GM18505 (cell line): ENCODE measurements around the gene KIAA1210.
"Not testable (repeated sequence)": the region's sequence is repeated elsewhere in the genome, so short reads cannot be mapped to it uniquely, and the experiment has no call there.

Experiments used
- ATAC-seq: cut with Tn5 transposase; IDR thresholded peaks from one replicate; pipeline ENCODE4 v1.9.1; 2021; ENCODE audit not compliant: unreplicated experiment
- POLR2A ChIP-seq: IDR thresholded peaks from 4 replicates; pipeline ENCODE4 v1.6.1; 2011; ENCODE audit warnings: borderline replicate concordance; ENCODE audit not compliant: insufficient read depth, insufficient read length; ENCODE audit errors: extremely low read depth

The KIAA1210 gene

GRCh38 chrX:119042040-119042439 lies 85.6 kb downstream of the KIAA1210 start:
- TF ChIP-seq POLR2A: no peak

GRCh38 chrX:119041175-119041574 lies 86.4 kb downstream of the KIAA1210 start:
- no peak for TF ChIP-seq POLR2A
- ATAC-seq: no peak

More at GRCh38 chrX:119042040-119042439, 85.6 kb downstream of the KIAA1210 start:
- no peak for ATAC-seq

GRCh38 chrX:119040432-119040831 lies 87.2 kb downstream of the KIAA1210 start:
- TF ChIP-seq POLR2A: no peak
- no peak for ATAC-seq

DNA sequence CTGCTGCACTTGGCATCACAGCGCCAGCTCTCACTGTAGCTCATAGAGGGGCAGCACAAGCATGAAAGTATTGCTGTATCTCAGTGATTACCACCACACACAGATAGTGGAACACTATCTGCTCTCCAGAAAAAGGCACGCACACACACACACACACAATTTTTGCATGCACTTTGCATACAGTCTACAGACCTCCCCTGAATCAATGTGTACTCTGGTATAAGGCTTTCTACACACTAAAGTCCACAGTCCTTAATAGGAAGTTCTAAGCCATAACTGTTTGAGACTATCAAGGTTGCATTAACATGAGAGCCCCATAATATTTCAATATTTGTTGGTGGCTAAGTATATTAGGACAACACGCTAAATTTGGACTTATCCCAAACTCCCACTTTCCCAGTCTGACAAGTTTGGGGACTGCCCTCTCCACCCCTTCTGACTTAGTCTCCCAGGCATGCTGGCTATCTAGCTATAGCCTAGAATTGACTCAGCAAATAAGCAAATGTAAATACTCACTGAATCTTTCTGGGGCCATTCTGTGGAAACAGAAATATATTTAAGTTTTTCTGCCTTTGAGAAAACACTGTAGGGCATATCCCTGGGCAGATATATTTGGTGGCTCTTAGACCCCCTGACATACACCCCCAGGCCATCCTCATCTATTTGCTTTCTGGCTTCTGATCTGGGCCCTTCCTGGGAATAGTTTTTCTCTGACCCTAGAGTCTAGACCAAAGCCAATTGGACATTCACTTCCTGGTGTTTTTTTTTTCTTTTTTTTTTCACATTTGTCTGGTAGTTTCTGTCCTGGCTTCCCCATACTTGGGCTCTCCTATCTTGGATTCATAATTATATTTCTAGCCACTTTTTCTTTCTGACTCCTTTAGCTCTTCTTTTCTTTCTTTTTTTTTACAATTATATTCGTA lies 91.2 kb downstream of the KIAA1210 start:
- ATAC-seq: no peak
- TF ChIP-seq POLR2A: no peak

GRCh38 chrX:119030990-119031389 lies 96.6 kb downstream of the KIAA1210 start:
- TF ChIP-seq POLR2A: no peak
- no peak for ATAC-seq

GRCh38 chrX:119029656-119030055 lies 98.0 kb downstream of the KIAA1210 start:
- not testable (repeated sequence) for ATAC-seq

DNA sequence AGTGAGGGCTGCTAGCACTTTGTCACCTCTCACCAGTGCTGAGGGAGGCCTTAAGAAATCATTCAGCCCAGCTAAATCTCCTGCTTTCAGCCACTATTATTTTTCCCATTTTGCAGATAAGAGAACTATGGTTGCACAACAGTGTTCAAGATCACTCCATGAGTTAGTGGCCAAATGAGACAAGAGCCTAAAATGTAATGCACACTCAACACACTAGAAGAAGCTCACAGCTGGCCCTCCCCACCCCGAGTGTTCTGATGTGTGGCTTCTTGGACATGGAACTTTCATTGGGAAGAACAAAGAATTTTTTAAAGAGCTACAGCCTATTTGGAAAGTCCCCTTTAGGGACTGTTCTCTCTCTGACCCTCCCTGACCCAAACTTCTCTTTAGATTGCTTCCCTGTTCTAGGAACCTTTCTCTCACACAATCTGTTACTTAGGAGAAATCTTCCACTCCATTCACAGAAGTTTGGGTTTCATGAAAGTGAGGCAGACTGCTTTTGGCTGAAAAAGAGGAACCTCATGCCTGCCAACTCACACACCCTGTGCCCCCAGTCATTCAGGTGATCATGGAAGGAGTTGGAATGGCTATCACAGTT lies 98.8 kb downstream of the KIAA1210 start:
- ATAC-seq: no peak
- no peak for TF ChIP-seq POLR2A
